ENCODE measurements around the gene ATP5F1E. TPM values are rescaled to one million over a fixed set of nuclear protein-coding genes. Genes with fewer than 3 reads are reported as not detected.

The ATP5F1E gene
- 27.2 and 27.7 TPM in 2 replicates for total RNA-seq

DNA sequence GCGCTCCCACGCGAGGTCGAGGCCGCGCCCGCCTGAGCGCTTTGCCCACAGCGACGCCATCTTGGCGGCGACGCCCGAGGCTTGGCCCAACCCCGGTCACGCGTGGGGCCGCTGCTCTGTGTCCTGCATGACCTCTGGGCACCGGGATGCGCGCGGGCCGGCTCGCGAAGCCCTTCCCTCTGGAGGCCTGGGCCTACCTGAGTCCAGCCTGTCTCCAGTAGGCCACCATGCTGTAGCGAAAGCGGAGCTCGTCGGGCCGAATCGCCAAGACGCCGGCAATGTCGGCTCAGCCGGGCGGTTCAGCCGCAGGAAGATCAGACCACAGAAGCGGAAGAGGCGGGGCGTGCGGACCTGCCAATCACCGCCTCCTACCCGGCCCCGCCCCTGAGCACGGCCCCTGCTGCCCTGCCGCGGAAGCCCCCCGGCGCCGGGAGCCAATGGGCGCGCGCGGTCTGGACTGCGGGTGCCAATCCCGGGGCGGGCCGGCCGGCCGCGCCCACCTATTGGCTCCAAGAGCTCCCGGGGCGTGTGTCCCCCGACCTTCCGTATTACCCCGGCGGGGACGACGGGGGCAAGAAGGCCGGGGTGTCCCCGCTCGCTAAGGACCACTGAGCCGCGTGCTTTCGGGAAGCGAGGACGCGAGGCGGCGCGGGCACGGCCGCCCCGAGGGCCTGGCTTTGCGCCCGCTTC, at the start of gene ATP5F1E:
TSS of gene ATP5F1E (minus strand) at position 313 of the 690 bp plus-strand sequence. CDS start at position 229, 84 bp downstream.
- peak within 1 kb of the TSS; percentile 82 for H3K4me3 ChIP-seq (ENCODE audit: low read depth, low read length)
- TF ChIP-seq, protein P1, sequence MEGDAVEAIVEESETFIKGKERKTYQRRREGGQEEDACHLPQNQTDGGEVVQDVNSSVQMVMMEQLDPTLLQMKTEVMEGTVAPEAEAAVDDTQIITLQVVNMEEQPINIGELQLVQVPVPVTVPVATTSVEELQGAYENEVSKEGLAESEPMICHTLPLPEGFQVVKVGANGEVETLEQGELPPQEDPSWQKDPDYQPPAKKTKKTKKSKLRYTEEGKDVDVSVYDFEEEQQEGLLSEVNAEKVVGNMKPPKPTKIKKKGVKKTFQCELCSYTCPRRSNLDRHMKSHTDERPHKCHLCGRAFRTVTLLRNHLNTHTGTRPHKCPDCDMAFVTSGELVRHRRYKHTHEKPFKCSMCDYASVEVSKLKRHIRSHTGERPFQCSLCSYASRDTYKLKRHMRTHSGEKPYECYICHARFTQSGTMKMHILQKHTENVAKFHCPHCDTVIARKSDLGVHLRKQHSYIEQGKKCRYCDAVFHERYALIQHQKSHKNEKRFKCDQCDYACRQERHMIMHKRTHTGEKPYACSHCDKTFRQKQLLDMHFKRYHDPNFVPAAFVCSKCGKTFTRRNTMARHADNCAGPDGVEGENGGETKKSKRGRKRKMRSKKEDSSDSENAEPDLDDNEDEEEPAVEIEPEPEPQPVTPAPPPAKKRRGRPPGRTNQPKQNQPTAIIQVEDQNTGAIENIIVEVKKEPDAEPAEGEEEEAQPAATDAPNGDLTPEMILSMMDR (IDR thresholded peaks at IDR 0.05; ENCODE audit: insufficient read depth, low read depth, low read length) = no peak
- peak; percentile 95 for DNase-seq (ENCODE audit: low read depth)

DNA sequence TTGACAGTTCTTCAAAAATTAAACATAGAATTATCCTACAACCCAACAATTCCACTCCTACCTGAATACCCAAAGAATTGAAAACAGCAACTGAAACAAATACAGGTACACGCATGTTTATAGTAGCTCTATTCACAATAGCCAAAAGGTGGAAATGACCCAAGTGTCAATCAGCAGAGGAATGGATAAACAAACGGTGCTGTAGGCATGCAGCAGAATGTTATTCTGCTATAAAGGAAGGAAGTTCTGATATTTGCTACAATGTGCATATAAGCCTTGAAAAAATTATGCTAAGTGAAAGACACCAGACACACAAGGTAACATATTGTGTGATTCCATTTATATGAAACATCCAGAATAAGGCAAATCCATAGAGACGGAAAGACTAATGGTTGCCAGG, 48.9 kb upstream of the ATP5F1E start:
- H3K4me3 ChIP-seq (ENCODE audit: low read depth, low read length) = no peak overlapping the region
- no peak for DNase-seq (ENCODE audit: low read depth)
- TF ChIP-seq, protein P1 (IDR thresholded peaks at IDR 0.05; ENCODE audit: insufficient read depth, low read depth, low read length) = no peak

DNA sequence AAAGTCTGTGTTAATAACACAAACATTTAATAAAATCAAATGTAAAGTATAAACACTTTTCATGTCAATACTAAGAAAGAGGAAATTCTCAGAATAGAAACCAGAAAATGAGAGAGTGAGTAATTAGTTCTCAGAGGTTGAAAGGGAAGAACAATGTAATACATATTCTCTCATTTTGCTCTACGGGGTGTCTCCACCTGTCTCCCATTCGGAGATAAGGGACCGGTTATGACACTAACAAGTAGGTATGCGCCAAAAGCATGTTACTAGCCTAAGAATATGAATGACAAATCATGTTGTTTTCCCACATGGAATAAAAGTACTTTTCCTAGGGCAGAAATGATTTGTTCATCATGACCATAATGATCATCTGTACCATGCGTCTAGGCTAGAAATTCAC, 46.1 kb upstream of the ATP5F1E start:
- TF ChIP-seq, protein P1 (IDR thresholded peaks at IDR 0.05; ENCODE audit: insufficient read depth, low read depth, low read length) = no peak
- no peak for DNase-seq (ENCODE audit: low read depth)

GRCh38 chr20:59077705-59078104, 45.6 kb upstream of the ATP5F1E start:
- TF ChIP-seq, protein P1 (IDR thresholded peaks at IDR 0.05; ENCODE audit: insufficient read depth, low read depth, low read length) = no peak
- DNase-seq (ENCODE audit: low read depth) = no peak
- no peak overlapping the region for H3K4me3 ChIP-seq (ENCODE audit: low read depth, low read length)

More for the DNA sequence above, 46.1 kb upstream of the ATP5F1E start:
- no peak overlapping the region for H3K4me3 ChIP-seq (ENCODE audit: low read depth, low read length)

- TF ChIP-seq, protein P1 (IDR thresholded peaks at IDR 0.05; ENCODE audit: insufficient read depth, low read depth, low read length) = no peak
- no peak overlapping the region for H3K4me3 ChIP-seq (ENCODE audit: low read depth, low read length)
- DNase-seq (ENCODE audit: low read depth) = no peak
These were observed 43.9 kb upstream of the ATP5F1E start for GRCh38 chr20:59075934-59076508.

DNA sequence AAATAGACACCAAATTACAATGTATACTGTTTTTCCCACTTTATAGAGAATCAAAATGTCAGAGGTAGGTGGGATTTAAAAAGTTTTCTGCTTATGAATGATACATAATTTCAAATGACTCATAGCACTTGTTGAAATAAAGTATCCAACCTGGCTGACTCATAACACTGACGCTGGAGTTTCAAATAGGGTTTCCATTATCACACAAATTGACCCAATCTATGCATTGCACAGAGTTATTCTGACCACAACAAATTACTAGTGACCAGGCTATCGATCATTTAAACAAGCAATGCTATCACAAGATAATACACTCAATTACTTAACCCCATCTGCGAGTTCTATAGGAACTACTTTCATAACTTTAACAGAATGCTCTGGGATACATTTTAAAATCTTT, 42.3 kb upstream of the ATP5F1E start:
- DNase-seq (ENCODE audit: low read depth) = no peak
- no peak overlapping the region for H3K4me3 ChIP-seq (ENCODE audit: low read depth, low read length)
- TF ChIP-seq, protein P1 (IDR thresholded peaks at IDR 0.05; ENCODE audit: insufficient read depth, low read depth, low read length) = no peak
